GM19372 (cell line): ENCODE data around the gene SYTL3.

Source experiments
- ATAC-seq: cut with Tn5 transposase; IDR thresholded peaks from one replicate; pipeline ENCODE4 v1.9.1; 2021; ENCODE audit warnings: mild to moderate bottlenecking, low read depth, moderate library complexity; ENCODE audit not compliant: unreplicated experiment

SYTL3 gene

GRCh38 chr6:158715330-158716311 lies 65.8 kb downstream of the SYTL3 start:
- peak; percentile 52 for ATAC-seq

DNA sequence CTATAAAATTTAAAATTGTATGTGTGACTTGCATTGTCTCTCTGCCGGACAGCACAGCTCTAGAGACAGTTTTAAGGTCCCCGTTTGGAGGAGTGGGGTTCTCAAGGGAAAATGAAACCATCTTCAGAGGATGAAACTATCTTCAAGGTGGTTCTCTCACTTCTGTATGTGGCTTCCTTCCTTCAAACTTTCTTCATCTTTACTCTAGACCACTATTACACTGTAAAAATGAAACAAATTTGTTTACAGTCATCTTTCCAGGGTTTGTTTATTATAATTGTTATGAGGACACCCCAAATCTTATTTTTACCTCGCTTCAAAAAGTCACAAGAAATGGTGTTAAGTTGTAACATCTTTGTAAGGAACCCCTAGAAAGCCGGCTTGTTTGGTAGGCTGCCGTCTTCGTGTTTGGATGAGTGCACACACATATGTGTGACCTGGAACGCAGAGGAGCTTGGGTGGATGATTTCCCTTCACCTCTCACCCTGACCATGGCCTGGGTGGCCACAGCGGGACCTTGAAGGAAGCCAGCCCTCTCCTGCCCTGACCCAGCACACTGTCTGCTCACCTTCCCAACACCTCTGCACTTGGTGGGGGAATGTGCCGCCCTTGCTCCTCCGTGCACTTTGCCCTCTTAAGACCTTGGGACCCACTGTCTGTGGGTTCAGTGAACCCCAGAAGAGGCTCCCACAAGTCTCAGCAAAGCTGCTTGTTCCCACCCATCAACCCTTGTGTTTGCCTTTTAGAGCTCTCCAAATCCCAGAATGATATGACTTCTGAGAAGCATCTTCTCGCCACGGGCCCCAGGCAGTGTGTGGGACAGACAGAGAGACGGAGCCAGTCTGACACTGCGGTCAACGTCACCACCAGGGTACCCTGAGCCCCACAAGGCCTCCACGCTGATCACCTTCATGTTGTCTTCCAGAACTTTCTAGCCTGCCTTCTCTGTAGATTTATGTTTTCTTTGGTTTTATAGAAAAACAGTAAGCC lies 67.8 kb downstream of the SYTL3 start:
- ATAC-seq = peak; percentile 80

- no peak for ATAC-seq
These were observed 68.7 kb downstream of the SYTL3 start for GRCh38 chr6:158718461-158719046.

GRCh38 chr6:158722176-158722729 lies 72.4 kb downstream of the SYTL3 start:
- no peak for ATAC-seq

DNA sequence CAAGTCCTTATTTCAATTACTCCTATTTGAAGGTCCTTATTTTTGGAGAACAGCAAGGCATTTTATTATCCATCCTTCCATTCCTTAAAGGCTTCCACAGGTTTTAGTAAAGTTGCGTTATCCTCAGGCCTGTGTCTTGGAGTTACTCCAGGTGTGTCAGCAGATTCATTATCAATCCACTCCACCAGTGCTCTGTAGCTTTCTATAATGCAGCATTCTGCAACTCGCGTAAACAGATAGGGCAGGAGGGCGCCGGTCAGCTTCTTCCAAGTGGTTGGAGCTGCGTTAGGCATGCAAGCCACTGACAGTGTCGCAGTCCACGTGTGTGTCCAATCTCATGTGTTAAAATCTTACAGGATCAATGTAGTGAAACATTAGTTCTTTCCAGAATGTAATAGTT lies 75.8 kb downstream of the SYTL3 start:
- no peak for ATAC-seq

GRCh38 chr6:158729906-158730540 lies 80.2 kb downstream of the SYTL3 start:
- no peak for ATAC-seq

- no peak for ATAC-seq
These were observed 80.7 kb downstream of the SYTL3 start for GRCh38 chr6:158730541-158730907.

- ATAC-seq = no peak
These were observed 85.2 kb downstream of the SYTL3 start for GRCh38 chr6:158735009-158735408.

DNA sequence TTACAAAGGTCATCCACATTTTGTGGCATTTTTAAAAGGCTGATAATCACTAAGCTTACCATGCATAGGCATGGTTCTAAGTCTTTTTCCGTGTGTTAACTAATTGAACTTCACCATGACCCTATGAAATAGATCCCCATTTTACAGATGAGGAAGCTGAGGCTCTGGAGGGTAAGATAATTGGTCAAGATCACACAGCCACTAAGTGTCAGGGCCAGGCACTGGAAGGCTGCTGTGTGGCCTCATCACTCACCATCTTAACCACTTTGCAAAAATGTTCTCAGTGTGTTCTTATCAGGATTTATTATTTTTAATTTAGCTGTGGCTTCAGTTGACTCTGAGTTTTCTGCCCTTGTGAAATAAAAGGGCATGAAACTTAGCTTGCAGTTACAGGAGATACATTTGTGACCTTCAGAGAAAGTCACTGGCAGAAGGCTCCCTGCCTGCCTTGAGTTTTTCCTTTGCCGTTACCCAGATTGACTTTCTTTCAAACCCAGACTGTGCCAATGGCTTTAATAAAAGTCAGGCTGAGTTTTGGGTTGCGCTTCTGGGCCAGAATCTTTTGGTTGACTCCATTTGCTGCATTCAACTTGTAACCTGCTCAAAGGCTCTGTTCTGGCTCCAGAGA lies 87.3 kb downstream of the SYTL3 start:
- no peak for ATAC-seq

DNA sequence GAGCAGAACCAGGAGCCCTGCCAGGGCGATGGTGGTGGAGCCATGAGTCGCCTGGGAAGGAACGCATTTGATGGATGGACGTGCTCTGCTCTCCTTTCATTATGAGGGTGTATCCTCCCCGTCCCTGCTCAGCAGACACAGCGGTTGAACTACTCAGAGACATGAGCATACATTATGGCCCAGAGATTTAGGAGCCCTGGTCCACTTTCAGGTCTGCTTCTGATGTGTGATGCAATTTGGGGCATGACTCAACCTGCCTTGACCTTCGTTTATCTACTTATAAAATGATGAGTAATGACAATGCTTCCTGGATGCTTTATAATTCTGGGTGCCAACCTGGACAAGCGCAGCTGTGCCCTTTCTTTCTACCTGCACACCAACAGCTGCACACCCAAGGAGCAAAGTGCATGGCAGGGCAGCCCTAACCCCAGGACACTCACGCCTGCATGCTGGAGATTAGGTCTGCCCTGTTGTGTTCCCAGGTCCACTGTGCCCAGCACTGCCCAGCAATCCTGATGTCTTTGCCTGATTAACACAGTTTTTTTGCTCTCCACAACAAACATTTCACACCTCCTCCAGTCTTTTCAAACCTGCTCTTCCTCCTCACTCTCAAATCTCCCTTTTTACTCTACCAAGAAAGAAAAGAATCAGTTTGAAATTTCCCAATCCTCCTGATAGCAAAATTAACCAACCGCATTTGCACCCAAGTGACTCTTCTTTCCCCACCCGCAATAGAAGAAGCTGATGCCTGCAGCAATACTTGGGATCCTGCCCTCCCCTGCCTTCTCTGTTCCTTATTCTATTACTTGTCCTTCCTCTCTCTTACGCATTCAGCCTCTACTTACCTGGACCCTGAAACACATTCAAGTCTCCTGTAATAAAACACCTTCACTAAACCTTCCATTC lies 88.1 kb downstream of the SYTL3 start:
- no peak for ATAC-seq

- ATAC-seq = no peak
These were observed 89.8 kb downstream of the SYTL3 start for GRCh38 chr6:158739673-158740072.

DNA sequence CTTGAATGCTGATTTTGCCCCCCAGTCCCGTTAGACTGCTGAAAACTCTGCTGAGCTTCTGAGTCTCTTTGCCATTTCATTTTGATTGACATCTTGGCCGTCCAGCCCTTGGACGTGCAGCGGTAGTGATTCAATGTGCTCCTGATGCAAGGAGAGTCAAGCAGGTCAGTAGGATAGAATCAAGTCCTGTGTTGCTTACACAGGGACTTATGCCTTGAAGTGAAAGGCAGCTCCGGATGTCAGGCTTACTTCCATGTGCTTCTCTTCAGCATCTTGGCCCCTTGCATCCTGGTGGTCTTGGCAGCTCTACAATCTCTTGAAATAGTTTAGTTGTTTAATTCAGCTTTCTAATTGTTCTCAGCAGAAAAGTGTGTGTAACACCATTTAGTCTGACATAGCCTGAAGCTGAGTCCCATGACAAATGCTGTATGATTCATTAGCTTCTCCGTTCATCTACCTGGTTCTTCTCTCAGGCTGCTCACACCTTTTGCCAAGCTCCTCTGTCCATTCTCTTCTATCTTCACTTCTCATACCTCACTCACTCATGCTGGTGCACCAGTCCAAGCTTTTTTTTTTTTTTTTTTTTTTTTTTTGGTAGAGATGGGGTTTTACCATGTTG lies 93.3 kb downstream of the SYTL3 start:
- no peak for ATAC-seq

- no peak for ATAC-seq
These were observed 95.2 kb downstream of the SYTL3 start for GRCh38 chr6:158744986-158745430.

- no peak for ATAC-seq
These were observed 101.4 kb downstream of the SYTL3 start for GRCh38 chr6:158751224-158751623.

DNA sequence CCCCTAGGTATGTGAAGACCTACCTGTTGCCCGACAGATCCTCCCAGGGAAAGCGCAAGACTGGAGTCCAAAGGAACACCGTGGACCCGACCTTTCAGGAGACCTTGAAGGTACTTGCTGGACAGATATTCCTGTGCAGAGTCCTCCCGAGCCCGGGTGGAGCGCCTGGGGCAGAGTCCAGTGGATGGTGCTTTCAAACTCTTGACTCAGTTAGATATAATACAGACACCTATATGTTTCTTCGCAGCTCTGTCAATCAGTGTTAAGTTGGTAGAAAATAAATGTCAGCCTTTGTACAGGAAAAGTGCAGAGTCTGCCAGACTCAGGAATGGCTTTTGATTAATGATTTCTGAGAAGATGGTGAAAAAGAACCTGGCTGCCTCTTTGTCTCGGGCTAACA lies 102.1 kb downstream of the SYTL3 start:
- no peak for ATAC-seq

- no peak for ATAC-seq
These were observed 102.8 kb downstream of the SYTL3 start for GRCh38 chr6:158752613-158753012.

DNA sequence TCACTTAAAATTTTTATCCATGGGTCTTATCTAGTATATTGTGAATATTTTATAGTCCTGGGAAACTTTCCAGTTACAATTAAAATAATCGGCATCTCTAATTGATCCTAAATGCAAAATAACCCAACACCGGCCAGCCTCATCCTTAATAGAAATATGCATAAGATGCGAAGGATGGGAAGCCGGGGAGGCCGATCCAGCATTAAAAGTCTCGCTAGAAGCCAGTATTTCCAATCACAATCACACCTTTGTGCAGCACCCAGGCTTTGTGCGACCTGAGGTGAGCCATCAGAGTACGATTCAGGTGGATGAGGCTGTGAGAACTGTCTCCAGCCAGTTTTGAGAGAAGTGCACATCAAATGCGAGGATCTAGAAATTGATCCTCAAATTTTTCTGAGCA lies 104.0 kb downstream of the SYTL3 start:
- ATAC-seq = no peak

DNA sequence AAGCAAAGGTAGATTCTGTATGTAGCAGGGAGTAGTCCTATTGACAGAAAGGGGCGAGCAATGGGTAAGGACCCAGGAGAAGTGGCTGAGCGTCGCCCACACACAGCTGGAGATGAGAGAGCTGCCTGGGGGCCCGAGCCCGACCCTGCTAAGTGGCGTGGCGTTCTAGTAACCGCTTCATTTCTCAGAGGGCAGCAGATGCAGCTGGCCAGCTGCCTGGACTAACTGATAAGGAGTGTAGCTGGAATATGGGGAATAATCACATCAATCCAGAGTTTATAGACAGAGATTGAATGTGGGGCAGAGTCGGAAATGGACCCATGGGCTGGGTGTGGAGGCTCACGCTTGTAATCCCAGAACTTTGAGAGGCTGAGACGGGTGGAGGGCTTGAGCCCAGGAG lies 104.9 kb downstream of the SYTL3 start:
- no peak for ATAC-seq
